K562 (cell line): ENCODE data around the gene PQBP1. TPM values are rescaled to one million over a fixed set of nuclear protein-coding genes. Genes with fewer than 3 reads are reported as not detected.

ENCODE experiments used
- CEBPG ChIP-seq, 3 experiments: fragments of 200-800 bp in 1 of 3; sonication (Bioruptor generic) in 1 of 3; sonication (generic) in 1 of 3; formaldehyde crosslinking in 1 of 3; IDR thresholded peaks in 2 of 3; conservative IDR thresholded peaks in 1 of 3; 2 replicates each; pipeline versions ENCODE4 v1.6.1 to v1.8.0; 2016 to 2022; ENCODE audit warnings: missing compliant biosample characterization in 2 of 3, missing genetic modification characterization in 2 of 3, mild to moderate bottlenecking in 1 of 3, missing genetic modification reagents in 1 of 3
- FOSL1 ChIP-seq: fragments of 200-800 bp; sonication (Bioruptor generic); conservative IDR thresholded peaks from 2 replicates; pipeline ENCODE4 v1.6.1; 2016; ENCODE audit warnings: missing genetic modification characterization, missing compliant biosample characterization
- FOXM1 ChIP-seq, 2 experiments: fragments of 450-650 bp in 1 of 2; sonication (generic) in 1 of 2; formaldehyde crosslinking in 1 of 2; IDR thresholded peaks; 2 replicates each; pipeline versions ENCODE4 v1.6.1 to v1.9.0; 2017 to 2022; ENCODE audit warnings: low read depth in 2 of 2, mild to moderate bottlenecking in 2 of 2, missing genetic modification reagents in 1 of 2, moderate library complexity in 1 of 2
- HDAC2 ChIP-seq: fragments of 450-650 bp; IDR thresholded peaks from 2 replicates; pipeline ENCODE4 v1.6.1; 2016; ENCODE audit warnings: mild to moderate bottlenecking
- HIVEP1 ChIP-seq: fragments of 250-450 bp; sonication (Bioruptor Pico); IDR thresholded peaks from 2 replicates; pipeline ENCODE4 v1.4.0; 2020; ENCODE audit warnings: mild to moderate bottlenecking
- KDM2B ChIP-seq: fragments of 250-450 bp; sonication (Bioruptor Pico); IDR thresholded peaks from 2 replicates; pipeline ENCODE4 v1.8.0; 2021; ENCODE audit warnings: mild to moderate bottlenecking, moderate library complexity
- NEUROD1 ChIP-seq: fragments of 150-350 bp; IDR thresholded peaks from 2 replicates; pipeline ENCODE4 v1.6.1; 2014; ENCODE audit warnings: borderline replicate concordance, low read length, low read depth; ENCODE audit not compliant: partially characterized antibody
- NONO ChIP-seq, 2 experiments: fragments of 200-400 bp in 1 of 2; fragments of 450-650 bp in 1 of 2; formaldehyde crosslinking in 1 of 2; IDR thresholded peaks; 2 replicates each; pipeline ENCODE4 v1.6.1; 2017; ENCODE audit warnings: low read depth in 2 of 2, mild to moderate bottlenecking in 2 of 2, moderate library complexity in 2 of 2, low read length in 1 of 2
- PHF8 ChIP-seq: fragments of 200-600 bp; sonication (generic); IDR thresholded peaks from 2 replicates; pipeline ENCODE4 v1.6.1; 2012; ENCODE audit warnings: mixed run types, mild to moderate bottlenecking, inconsistent platforms, low read length, moderate library complexity, borderline replicate concordance
- POLR3G ChIP-seq: IDR thresholded peaks from 2 replicates; pipeline ENCODE4 v1.6.1; 2011; ENCODE audit not compliant: insufficient read length, insufficient replicate concordance; ENCODE audit errors: extremely low read depth
- PTRF ChIP-seq: fragments of 450-650 bp; IDR thresholded peaks from 2 replicates; pipeline ENCODE4 v1.6.1; 2016; ENCODE audit warnings: mild to moderate bottlenecking, missing genetic modification characterization, missing compliant biosample characterization
- TAL1 ChIP-seq: fragments of 450-650 bp; IDR thresholded peaks from 2 replicates; pipeline ENCODE4 v1.6.1; 2016; ENCODE audit warnings: mild to moderate bottlenecking
- TCF3 ChIP-seq: sonication (generic); formaldehyde crosslinking; IDR thresholded peaks from 2 replicates; pipeline ENCODE4 v1.4.0; 2020; ENCODE audit warnings: mild to moderate bottlenecking, missing genetic modification reagents
- THRAP3 ChIP-seq: fragments of 450-650 bp; IDR thresholded peaks from 2 replicates; pipeline ENCODE4 v1.6.1; 2016; ENCODE audit warnings: mild to moderate bottlenecking, inconsistent platforms, borderline replicate concordance
- TSC22D4 ChIP-seq: fragments of 450-650 bp; IDR thresholded peaks from 2 replicates; pipeline ENCODE4 v1.6.1; 2016; ENCODE audit warnings: missing genetic modification characterization, missing biosample characterization, control low read depth
- U2AF1 ChIP-seq: fragments of 200-400 bp; formaldehyde crosslinking; optimal IDR thresholded peaks from 2 replicates; pipeline ENCODE3; 2017; ENCODE audit warnings: mild to moderate bottlenecking, low read depth, low read length, moderate library complexity
- ZFP1 ChIP-seq: fragments of 450-650 bp; formaldehyde crosslinking; IDR thresholded peaks from 2 replicates; pipeline ENCODE4 v1.4.0; 2020; ENCODE audit warnings: mild to moderate bottlenecking, mixed read lengths
- ZFPM2 ChIP-seq: fragments of 250-450 bp; sonication (Bioruptor Pico); IDR thresholded peaks from 2 replicates; pipeline ENCODE4 v1.5.1; 2022; ENCODE audit warnings: mild to moderate bottlenecking
- ZNF175 ChIP-seq: fragments of 200-800 bp; sonication (Bioruptor generic); IDR thresholded peaks from 2 replicates; pipeline ENCODE4 v1.6.1; 2016; ENCODE audit warnings: low read depth, mild to moderate bottlenecking, missing genetic modification characterization, missing compliant biosample characterization
- ZNF384 ChIP-seq: IDR thresholded peaks from 2 replicates; pipeline ENCODE4 v1.6.1; 2012; ENCODE audit warnings: low read depth, low read length, improper control_type of control experiment
- polyA plus RNA-seq, 8 experiments: library from polyadenylated mRNA; depleted of rRNA in 4 of 8; stranded (reverse) in 5 of 8; unstranded in 3 of 8; fragments of >200 nt; fragmentation: Nextera tagmentation in 2 of 8; fragmentation: Illumina TruSeq in 1 of 8; extraction: Ambion mirVana in 2 of 8; extraction: Trizol in 1 of 8; gene quantifications; 2 replicates each; pipeline versions ENCODE4 v1.2.1 to v1.2.3, GENCODE V29; 2011 to 2014; ENCODE audit warnings: inconsistent platforms in 1 of 8, missing spikeins in 1 of 8
- total RNA-seq, 7 experiments: library from RNA; depleted of rRNA in 6 of 7; stranded (reverse); fragments of >200 nt in 6 of 7; fragmentation: Illumina TruSeq in 2 of 7; extraction: Trizol in 2 of 7; gene quantifications; 2 replicates each; pipeline versions ENCODE4 v1.2.1 to v1.2.3, GENCODE V29; 2011 to 2021; ENCODE audit warnings: low replicate concordance in 1 of 7
- TF ChIP-seq, protein P1 (sequence below): fragments of 250-450 bp; sonication (Bioruptor Pico); IDR thresholded peaks from 2 replicates; pipeline ENCODE4 v1.5.0; 2021
- TF ChIP-seq, protein P2 (sequence below), 3 experiments: fragments of 200-800 bp in 1 of 3; fragments of 250-450 bp in 1 of 3; fragments of 450-650 bp in 1 of 3; sonication (Bioruptor Pico) in 1 of 3; sonication (Bioruptor generic) in 1 of 3; formaldehyde crosslinking in 1 of 3; IDR thresholded peaks; 2 replicates each; pipeline versions ENCODE4 v1.6.1 to v1.8.0; 2016 to 2022; ENCODE audit warnings: mild to moderate bottlenecking in 2 of 3, missing genetic modification characterization in 2 of 3, missing compliant biosample characterization in 1 of 3, moderate library complexity in 1 of 3

The PQBP1 gene
- total and polyA plus RNA-seq, 9 of the 15 experiments (the other 6 are each of a cell fraction or from before 2014, with no cell fraction given), result 41.3 to 262 (median 112) TPM

DNA sequence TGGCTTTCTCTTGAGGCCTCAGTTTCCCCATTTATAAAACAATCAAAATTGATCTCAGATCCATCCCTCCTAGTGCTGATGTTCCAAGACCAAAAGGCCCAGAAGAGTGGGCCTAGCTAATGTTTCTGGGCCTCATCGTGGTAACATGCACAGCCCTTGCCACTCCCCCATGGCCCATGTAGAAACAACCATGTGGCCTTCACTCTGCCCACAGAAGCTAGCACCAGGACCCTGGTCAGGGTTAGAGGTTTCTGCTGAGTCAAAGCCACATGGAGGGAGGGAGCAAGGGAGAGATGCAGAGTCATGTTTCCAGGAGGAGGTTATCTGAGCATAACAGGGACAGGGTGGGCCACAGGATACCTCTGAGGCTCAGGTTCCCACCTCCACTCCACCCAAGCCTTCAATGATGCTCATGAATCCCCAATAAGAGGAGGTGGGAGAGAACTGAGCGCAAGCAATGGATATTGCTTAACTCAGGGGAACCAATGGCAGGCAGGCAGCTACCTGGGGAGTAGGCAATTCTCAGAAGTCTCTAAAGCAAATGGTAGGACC, 42.8 kb downstream of the PQBP1 start (continued):
- TF ChIP-seq, protein P1, sequence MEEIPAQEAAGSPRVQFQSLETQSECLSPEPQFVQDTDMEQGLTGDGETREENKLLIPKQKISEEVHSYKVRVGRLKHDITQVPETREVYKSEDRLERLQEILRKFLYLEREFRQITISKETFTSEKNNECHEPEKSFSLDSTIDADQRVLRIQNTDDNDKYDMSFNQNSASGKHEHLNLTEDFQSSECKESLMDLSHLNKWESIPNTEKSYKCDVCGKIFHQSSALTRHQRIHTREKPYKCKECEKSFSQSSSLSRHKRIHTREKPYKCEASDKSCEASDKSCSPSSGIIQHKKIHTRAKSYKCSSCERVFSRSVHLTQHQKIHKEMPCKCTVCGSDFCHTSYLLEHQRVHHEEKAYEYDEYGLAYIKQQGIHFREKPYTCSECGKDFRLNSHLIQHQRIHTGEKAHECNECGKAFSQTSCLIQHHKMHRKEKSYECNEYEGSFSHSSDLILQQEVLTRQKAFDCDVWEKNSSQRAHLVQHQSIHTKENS (CRISPR knock-in tag), result no peak
- TF ChIP-seq, protein P2, sequence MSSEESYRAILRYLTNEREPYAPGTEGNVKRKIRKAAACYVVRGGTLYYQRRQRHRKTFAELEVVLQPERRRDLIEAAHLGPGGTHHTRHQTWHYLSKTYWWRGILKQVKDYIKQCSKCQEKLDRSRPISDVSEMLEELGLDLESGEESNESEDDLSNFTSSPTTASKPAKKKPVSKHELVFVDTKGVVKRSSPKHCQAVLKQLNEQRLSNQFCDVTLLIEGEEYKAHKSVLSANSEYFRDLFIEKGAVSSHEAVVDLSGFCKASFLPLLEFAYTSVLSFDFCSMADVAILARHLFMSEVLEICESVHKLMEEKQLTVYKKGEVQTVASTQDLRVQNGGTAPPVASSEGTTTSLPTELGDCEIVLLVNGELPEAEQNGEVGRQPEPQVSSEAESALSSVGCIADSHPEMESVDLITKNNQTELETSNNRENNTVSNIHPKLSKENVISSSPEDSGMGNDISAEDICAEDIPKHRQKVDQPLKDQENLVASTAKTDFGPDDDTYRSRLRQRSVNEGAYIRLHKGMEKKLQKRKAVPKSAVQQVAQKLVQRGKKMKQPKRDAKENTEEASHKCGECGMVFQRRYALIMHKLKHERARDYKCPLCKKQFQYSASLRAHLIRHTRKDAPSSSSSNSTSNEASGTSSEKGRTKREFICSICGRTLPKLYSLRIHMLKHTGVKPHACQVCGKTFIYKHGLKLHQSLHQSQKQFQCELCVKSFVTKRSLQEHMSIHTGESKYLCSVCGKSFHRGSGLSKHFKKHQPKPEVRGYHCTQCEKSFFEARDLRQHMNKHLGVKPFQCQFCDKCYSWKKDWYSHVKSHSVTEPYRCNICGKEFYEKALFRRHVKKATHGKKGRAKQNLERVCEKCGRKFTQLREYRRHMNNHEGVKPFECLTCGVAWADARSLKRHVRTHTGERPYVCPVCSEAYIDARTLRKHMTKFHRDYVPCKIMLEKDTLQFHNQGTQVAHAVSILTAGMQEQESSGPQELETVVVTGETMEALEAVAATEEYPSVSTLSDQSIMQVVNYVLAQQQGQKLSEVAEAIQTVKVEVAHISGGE (CRISPR knock-in tag; IDR thresholded peaks at IDR 0.05), result peak in 1 of 3 experiments; percentile 44; a peak in 1 of 6 replicates
- TF ChIP-seq FOSL1 (tag) (no peak; the same call in 1 of the 2 replicates), POLR3G (no peak), HDAC2 (peak; percentile 70; the same call in 1 of the 2 replicates), TAL1 (peak; percentile 85), ZFP1 (CRISPR knock-in tag) (no peak), PHF8 (no peak), U2AF1 (no peak), ZNF175 (no peak; the same call in 1 of the 2 replicates), CEBPG (CRISPR knock-in tag; IDR thresholded peaks at IDR 0.05) (peak; percentile 51; the same call in 1 of the 2 replicates), CEBPG (tag; conservative IDR thresholded peaks at IDR 0.05 in 1 of 2, IDR thresholded peaks at IDR 0.05 in 1 of 2) (no peak), THRAP3 (no peak), NEUROD1 (no peak), ZNF384 (no peak), FOXM1 (IDR thresholded peaks at IDR 0.05; ENCODE audit: low read depth) (no peak), FOXM1 (CRISPR knock-in tag; IDR thresholded peaks at IDR 0.05; ENCODE audit: low read depth) (no peak), PTRF (tag) (peak; percentile 60; the same call in 1 of the 2 replicates), HIVEP1 (0 out of 2 replicates have a peak, but pooled peaks have one; percentile 63), TCF3 (CRISPR knock-in tag) (peak; percentile 94), TSC22D4 (no peak), ZFPM2 (CRISPR knock-in tag) (no peak), NONO (IDR thresholded peaks at IDR 0.05; ENCODE audit: low read depth in 2 of 2, low read length in 1 of 2) (no peak), KDM2B (no peak)
